ENCODE data around the gene HIVEP3. TPM values are rescaled to one million over a fixed set of nuclear protein-coding genes. Genes with fewer than 3 reads are reported as not detected.

Gene HIVEP3
- total RNA-seq, 1 experiment from 2014 or later, result 7.9 TPM

GRCh38 chr1:41500378-41500777 is 418.3 kb downstream of the HIVEP3 start:
- peak; percentile 87 for DNase-seq (ENCODE audit: low spot score)

GRCh38 chr1:41499591-41499990 is 419.1 kb downstream of the HIVEP3 start:
- no peak for DNase-seq (ENCODE audit: low spot score)

- peak; percentile 87 for DNase-seq (ENCODE audit: low spot score)
Observed at GRCh38 chr1:41498804-41499203, 419.9 kb downstream of the HIVEP3 start.

- DNase-seq (ENCODE audit: low spot score), result peak; percentile 86
Observed at GRCh38 chr1:41498391-41498790, 420.3 kb downstream of the HIVEP3 start.

- DNase-seq (ENCODE audit: low spot score), result no peak
Observed at GRCh38 chr1:41497461-41498030, 421.2 kb downstream of the HIVEP3 start.

- no peak for DNase-seq (ENCODE audit: low spot score)
Observed at GRCh38 chr1:41497056-41497440, 421.7 kb downstream of the HIVEP3 start.

- peak; percentile 68 for DNase-seq (ENCODE audit: low spot score)
Observed at GRCh38 chr1:41496080-41497055, 422.4 kb downstream of the HIVEP3 start.

GRCh38 chr1:41495210-41495948 is 423.3 kb downstream of the HIVEP3 start:
- no peak for DNase-seq (ENCODE audit: low spot score)

GRCh38 chr1:41494351-41495209 is 424.1 kb downstream of the HIVEP3 start:
- no peak for DNase-seq (ENCODE audit: low spot score)

GRCh38 chr1:41493626-41494350 is 424.9 kb downstream of the HIVEP3 start:
- no peak for DNase-seq (ENCODE audit: low spot score)

GRCh38 chr1:41493117-41493536 is 425.6 kb downstream of the HIVEP3 start:
- DNase-seq (ENCODE audit: low spot score), result peak; percentile 95

- no peak for DNase-seq (ENCODE audit: low spot score)
Observed at GRCh38 chr1:41492341-41492848, 426.3 kb downstream of the HIVEP3 start.

GRCh38 chr1:41490911-41491310 is 427.8 kb downstream of the HIVEP3 start:
- no peak for DNase-seq (ENCODE audit: low spot score)

GRCh38 chr1:41489561-41489960 is 429.2 kb downstream of the HIVEP3 start:
- DNase-seq (ENCODE audit: low spot score), result no peak

GRCh38 chr1:41488040-41488951 is 430.4 kb downstream of the HIVEP3 start:
- DNase-seq (ENCODE audit: low spot score), result no peak

- DNase-seq (ENCODE audit: low spot score), result no peak
Observed at GRCh38 chr1:41487126-41488039, 431.3 kb downstream of the HIVEP3 start.

- peak; percentile 69 for DNase-seq (ENCODE audit: low spot score)
Observed at GRCh38 chr1:41486371-41487125, 432.2 kb downstream of the HIVEP3 start.

- no peak for DNase-seq (ENCODE audit: low spot score)
Observed at GRCh38 chr1:41486053-41486370, 432.7 kb downstream of the HIVEP3 start.

Data from A172 (cell line).